SW 1271 (cell line): ENCODE results near the gene AFM.

Source experiments
- DNase-seq, 2 experiments: peaks; one replicate each; lab custom pipeline; 2025; lab: John Stamatoyannopoulos, UW

Gene AFM

GRCh38 chr4:73481358-73481757 is at the start of gene AFM:
TSS of gene AFM (plus strand) at chr4:73481745. CDS start at chr4:73481776, 31 bp downstream.
- DNase-seq = no peak

DNA sequence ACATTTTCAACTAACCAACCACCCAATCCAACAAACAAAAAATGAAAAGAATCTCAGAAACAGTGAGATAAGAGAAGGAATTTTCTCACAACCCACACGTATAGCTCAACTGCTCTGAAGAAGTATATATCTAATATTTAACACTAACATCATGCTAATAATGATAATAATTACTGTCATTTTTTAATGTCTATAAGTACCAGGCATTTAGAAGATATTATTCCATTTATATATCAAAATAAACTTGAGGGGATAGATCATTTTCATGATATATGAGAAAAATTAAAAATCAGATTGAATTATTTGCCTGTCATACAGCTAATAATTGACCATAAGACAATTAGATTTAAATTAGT is 49.8 kb upstream of the AFM start:
- no peak for DNase-seq

GRCh38 chr4:73432169-73433000 is 49.2 kb upstream of the AFM start:
- DNase-seq = no peak

DNA sequence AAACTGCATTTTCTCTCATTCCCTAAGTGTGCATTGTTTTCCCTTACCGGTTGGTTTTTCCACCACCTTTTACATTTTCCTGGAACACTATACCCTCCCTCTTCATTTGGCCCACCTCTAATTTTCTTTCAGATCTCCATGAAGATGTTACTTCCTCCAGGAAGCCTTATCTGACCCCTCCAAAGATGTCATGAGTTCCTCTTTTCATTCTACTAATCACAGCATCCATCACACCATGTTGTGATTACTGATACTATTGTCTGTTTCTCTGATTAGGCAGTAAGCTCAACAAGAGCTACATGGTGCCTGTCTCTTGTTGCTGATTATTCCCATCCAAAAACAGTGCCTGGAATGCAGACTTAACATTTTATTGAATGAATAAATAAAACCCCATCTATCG is 48.4 kb upstream of the AFM start:
- no peak for DNase-seq

DNA sequence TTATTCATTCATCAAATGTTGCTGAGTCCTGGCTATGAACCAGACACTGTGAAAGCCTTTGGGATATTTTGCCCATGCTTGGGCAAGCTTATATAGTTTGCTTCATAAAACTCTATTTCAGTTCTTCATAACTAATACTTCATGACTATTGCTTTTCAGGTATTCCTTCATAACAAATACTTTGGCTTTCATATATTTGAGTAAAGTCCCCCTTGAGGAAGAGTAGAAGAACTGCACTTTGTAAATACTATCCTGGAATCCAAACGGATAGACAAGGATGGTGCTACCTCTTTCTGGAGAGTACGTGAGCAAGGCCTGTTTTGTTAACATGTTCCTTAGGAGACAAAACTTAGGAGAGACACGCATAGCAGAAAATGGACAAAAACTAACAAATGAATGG is 47.2 kb upstream of the AFM start:
- peak in 1 of 2 experiments; percentile 14 for DNase-seq

GRCh38 chr4:73435984-73436383 is 45.6 kb upstream of the AFM start, which contains the start of gene AFP:
TSS of gene AFP (plus strand) at chr4:73436221. CDS start at chr4:73436263, 42 bp downstream.
- DNase-seq = no peak

DNA sequence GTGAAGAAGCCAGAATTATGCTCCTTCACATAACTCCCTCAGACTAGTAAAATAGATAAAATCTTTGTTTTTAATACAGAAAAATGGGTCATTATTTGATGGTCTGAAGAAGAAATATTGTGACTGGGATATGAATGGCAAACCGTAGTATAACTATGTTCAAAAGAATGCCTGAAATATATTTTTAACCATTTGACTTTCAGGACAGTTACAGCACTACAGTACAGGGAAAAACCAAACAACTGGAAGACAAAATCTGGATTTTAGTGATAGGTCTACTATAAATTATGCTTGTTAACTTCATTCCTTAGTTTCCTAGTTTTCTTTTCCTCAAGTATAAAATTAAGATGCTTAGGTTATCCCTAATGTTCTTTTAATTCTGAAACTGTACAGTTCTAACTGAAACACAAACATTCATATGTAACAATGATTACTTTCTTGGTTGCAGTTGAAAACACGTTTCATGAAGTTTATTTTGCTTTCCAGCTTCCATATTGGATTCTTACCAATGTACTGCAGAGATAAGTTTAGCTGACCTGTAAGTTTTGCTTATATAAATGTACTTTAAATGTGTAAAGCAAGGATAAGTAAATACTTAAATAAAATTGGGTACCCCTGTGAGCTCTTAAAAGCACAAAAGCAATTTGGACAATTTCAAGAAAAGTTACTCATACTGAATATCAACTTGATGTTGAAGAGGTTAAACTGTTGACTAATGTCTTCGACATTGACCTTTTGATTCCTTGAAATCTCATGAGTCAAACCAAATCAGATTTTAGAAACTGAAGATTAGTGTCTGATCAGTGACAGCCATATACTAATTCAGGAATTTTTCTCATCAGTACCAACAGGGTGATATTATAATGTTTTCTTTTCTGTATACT is 44.6 kb upstream of the AFM start:
- DNase-seq = no peak

GRCh38 chr4:73437558-73437956 is 44.0 kb upstream of the AFM start:
- DNase-seq = no peak

DNA sequence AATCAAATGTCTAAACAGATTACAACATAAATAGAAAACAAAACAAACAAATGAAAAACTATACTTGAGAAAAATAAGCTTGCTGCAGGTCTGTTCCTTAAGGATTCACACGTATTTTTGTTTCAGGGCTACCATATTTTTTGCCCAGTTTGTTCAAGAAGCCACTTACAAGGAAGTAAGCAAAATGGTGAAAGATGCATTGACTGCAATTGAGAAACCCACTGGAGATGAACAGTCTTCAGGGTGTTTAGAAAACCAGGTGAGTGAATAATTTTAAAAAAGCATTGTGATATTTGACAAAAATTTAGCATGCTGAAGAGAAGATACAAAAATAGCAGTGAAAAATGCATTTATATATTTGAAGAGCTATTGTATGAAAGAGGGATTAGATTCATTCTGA is 43.5 kb upstream of the AFM start:
- DNase-seq = no peak

GRCh38 chr4:73438582-73439215 is 42.8 kb upstream of the AFM start:
- no peak for DNase-seq

- no peak for DNase-seq
Measured at GRCh38 chr4:73439445-73439844, 42.1 kb upstream of the AFM start.

DNA sequence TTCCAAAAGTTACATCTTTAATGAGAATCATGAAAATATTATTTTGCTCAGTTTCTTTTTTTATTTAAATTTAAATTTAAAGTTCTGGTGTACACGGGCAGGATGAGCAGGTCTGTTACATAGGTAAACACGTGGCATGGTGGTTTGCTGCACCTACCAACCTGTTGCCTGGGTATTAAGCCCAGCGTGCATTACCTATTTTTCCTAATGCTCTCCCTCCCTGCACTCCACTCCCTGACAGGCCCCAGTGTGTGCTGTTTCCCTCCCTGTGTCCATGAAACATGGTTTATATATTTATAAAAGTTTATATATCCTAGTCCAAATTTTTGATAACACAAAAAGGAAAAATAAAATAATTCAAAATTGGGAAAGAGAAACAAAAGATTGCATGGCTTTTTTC is 41.6 kb upstream of the AFM start:
- DNase-seq = no peak

- no peak for DNase-seq
Measured at GRCh38 chr4:73440653-73441052, 40.9 kb upstream of the AFM start.

DNA sequence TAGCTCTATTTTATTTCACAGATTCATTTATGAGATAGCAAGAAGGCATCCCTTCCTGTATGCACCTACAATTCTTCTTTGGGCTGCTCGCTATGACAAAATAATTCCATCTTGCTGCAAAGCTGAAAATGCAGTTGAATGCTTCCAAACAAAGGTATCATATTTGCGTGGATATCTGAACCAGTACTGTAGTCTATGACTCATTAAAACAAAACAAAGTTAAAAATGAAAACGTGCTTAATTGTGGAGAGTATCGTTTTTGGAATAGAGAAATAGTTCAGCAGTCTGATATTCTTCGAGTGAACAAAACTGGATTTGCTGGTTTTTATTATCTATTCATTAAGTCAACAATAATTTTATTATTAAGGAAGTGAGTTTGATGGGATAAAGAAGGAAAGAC is 39.3 kb upstream of the AFM start:
- no peak for DNase-seq

DNA sequence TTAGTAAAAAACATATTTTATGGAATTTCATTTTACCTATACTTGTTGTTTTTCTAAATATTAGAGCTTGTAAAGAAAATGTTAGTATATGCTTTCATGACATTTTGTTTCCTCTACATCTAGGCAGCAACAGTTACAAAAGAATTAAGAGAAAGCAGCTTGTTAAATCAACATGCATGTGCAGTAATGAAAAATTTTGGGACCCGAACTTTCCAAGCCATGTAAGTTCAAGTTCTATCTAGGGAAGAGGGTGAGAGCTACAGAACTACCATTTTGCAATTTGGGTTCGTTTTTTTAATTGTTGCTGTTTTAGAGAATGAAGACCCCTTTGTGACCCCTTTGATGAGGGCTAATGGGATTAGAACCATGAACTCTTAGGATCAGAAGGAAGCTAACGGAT is 38.3 kb upstream of the AFM start:
- DNase-seq = no peak

DNA sequence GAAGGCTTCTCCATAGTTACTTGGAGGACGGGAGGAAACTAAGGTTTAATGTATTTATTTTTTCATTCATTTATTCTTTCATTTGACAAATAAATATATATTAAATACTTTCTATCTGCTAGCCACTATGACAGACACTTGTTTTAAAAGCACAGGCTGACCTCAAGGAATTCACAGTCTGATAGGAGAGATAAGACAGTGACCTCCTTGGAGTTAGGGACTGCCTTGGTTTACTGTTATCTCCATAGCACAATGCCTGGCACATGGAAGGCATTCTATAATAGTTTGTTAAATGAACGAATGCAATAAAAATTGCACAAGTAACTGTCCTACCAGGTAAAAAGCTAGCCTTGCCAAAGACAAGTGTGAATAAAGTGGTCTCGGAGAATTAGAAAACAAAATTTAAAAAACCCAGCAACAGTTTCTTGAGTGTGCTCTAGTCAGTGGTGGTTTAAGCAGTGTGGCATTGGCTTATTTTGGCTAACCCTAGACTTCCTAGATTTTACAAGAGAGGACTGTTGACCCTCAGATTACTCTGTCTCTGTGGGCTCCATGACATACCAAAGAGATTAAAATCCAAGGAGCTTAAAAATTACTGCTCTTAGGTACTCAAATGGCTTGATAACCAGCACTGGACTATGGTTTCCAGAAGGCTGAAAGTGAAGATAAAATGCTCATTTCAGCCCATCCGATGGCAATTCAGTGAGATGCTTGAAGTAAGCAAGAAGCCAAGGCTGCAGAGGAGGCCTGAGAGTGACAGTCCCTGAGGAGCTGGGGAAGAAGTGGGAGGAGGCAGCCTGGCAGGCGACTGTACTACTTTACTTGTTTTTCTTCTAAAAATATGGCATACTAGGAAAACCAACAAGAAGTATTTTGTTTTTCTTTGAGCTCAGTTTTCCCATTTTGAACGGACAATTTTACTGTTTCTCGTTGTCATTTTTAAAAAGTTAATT is 35.9 kb upstream of the AFM start:
- DNase-seq = no peak

DNA sequence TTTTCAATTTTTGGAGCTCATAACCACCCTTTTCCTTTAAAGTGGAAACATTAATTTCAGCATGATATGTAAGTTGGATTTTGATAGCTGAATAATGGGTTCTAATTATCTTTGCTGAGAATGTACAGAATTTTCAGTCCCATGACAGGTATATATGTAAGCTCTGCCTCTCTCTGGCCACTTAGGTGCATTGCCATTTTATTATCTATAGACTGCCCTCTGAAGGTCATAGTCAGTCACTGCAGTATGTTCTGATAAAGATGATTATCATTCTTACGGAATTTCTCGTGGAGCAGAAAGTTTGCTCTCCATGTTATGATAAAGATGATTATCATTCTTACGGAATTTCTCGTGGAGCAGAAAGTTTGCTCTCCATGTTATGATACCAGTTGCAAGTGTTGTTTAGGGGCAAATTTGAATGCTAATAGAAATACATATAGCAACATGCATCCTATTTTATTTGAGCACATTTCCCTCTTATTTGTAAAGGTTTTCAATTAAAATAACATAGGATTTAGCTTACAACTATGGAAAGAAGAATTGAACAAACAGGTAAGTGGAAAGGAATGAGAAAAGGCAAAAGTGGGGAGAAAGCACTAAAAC is 35.1 kb upstream of the AFM start:
- DNase-seq = peak in 1 of 2 experiments; percentile 63

- DNase-seq = no peak
Measured at GRCh38 chr4:73447671-73448070, 33.9 kb upstream of the AFM start.

- DNase-seq = no peak
Measured at GRCh38 chr4:73448448-73449203, 32.9 kb upstream of the AFM start.

DNA sequence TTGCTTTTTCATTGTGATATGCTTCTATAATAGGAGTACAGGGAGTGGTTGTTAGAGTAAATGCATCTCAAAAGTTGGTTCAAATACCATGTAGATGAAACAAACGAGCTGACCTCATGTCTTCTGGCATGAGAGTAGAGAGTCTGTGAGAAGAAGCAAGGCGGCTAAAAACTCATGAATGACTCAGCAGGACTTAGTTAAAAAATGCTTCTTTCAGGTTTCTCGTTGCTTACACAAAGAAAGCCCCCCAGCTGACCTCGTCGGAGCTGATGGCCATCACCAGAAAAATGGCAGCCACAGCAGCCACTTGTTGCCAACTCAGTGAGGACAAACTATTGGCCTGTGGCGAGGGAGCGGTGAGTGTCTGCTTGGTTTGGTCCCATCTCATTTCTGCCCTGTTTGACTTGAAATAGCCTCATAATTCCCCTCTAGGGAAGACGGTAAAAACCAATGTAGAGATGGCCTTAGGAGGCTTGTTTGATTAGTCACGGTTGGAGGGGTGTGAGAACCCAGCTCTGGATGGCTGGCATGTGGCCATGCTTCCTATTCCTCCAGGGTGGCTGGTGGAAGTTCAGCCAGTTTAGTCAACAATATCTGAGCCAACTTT is 31.0 kb upstream of the AFM start:
- no peak for DNase-seq
